GM18511 (cell line): ENCODE results near the gene SCT.

Source experiments
- ATAC-seq: cut with Tn5 transposase; IDR thresholded peaks from one replicate; pipeline ENCODE4 v1.9.1; 2021; ENCODE audit warnings: mild to moderate bottlenecking, moderate library complexity; ENCODE audit not compliant: unreplicated experiment

Gene SCT

DNA sequence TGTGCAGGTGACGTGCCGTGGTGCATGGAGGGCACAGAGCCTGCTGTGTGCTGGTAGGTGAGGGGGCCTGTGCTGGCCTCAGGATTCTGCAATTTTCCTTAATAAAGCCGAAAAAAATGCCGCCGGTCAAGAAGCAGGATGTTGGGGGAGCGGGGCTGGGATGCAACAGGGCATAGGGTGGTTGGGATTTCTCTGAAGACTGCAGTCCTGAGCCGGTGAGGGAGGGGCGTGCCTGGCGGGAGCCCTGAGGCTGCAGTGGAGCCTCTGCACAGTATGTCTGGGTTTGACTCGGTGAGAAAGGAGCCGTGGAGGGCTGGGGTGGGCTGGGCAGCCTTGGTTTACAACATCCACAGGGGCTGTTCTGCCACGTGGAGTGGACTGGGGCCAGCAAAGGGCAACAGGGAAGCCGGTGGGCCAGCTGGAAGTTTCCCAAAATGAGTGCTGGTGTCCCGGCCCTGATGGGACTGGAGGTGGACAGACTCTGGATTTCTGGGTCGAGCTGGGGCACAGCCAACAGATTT, 3.6 kb downstream of the SCT start:
- ATAC-seq: no peak

GRCh38 chr11:621838-622237, 5.1 kb downstream of the SCT start:
- no peak for ATAC-seq

GRCh38 chr11:620935-621814, 5.8 kb downstream of the SCT start:
- ATAC-seq: no peak

GRCh38 chr11:620201-620600, 6.8 kb downstream of the SCT start:
- no peak for ATAC-seq

- no peak for ATAC-seq
Measured at GRCh38 chr11:619628-620050, 7.3 kb downstream of the SCT start.

GRCh38 chr11:618856-619627, 7.9 kb downstream of the SCT start:
- ATAC-seq: no peak

GRCh38 chr11:617912-618682, 8.9 kb downstream of the SCT start:
- no peak for ATAC-seq

GRCh38 chr11:617199-617911, 9.6 kb downstream of the SCT start:
- no peak for ATAC-seq

GRCh38 chr11:616320-617198, 10.4 kb downstream of the SCT start:
- ATAC-seq: no peak

DNA sequence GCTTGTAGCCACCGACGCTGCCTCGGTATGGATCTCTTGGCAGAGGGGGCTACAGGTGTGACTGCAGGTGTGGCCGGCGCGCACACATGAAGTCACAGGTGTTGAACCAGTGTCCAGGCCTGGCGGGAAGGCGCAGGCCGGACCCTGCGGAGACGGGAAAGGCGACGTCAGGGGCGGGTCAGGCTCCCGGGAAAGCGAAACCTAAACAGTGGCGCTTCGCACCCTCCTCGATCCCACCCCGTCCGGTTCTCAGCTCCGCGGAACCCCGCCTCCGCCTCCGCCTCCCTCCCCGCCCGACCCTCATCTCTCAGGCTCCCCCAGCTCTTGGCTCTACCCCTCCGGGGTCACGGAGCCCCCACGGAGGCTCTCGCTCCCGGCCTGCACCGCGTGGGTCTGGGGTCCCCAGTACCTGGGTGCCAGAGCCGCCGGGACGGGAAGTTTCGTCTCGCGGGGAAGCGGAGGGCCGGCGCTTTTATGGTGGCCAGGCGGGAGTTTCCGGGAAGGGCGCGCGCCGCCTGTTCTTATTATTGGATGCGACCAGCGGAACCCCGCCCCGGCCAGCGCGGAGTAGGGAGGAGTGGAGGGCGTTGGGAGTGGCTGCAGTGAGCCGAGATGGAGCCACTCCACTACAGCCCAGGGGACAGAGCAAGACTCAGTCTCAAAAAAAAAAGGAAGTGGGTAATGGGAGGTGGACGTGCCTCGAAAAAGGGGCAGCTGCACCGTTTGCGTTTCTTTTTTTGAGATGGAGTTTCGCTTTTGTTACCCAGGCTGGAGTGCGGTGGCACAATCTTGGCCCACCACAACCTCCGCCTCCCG, 11.3 kb downstream of the SCT start, which contains the start of gene IRF7:
IRF7 (minus strand) TSS at position 447 of the 816 bp plus-strand sequence. CDS start 586 bp downstream, outside the sequence.
- peak; percentile 91 for ATAC-seq

DNA sequence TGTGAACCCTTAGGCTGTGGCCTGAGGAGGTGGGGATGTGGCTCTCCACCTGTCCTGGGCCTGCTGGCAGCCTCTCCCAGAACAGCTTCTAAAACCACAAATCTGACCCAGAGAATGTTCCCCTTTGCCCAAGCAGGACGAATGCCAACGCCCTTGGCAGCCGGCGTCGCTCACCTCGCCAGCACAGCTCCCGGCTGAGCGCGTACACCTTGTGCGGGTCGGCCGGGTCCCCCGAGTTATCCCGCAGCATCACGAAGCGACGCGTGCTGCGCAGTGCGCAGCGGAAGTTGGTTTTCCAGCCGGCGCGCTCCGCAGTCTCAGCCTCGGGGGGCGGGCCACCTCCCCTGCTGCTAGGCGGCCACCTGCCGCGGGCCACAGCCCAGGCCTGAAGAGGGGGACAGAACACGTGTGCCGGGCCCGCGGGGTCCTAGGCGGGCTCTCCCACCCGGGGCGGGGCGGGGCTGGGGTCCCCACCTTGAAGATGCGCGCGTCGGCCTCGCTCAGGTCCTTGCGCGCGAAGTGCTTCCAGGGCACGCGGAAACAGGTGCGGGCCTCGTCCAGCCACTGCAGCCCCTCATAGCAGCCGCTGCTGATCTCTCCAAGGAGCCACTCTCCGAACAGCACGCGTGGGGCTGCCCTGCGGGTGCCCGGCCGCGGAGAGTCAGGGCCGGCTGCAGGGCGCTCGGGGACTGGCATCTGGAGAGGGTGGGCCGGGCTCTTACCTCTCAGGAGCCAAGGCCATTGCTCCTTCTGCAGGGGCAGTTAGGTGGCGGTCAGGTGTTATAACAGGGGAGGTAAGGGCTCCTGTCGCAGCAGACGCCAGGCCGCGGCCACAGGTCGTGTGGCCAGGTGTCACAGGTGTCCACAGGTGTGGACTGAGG, 12.1 kb downstream of the SCT start:
- no peak for ATAC-seq

DNA sequence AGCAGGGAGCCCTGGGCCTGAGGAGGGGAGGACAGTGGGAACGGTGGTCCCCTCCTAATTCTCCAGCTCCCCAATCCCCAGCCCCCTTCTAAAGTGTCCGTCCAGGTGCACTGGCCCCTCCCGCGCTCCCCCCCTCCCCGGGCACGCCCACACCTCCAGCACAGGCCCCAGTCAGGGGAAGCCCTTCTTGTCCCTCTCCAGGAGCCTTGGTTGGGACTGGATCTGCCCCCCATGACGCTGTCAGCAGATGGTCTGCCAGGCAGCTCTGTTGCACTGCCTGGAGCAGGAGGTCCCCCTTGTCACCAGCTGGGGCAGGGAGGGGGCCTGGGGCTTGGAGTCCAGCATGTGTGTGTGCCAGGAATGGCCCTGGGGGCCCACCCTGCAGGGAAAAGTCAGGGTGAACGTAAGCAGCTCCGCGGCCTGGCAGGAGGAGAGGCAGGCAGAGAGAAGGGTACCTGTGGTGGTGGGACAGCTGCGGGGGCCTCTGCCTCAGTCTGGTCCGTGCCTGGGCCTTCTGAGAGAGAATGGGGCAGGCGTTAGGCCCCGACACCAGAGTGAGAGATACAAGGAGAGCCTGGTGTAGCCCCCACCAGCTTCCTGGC, 12.9 kb downstream of the SCT start:
- no peak for ATAC-seq

- no peak for ATAC-seq
Measured at GRCh38 chr11:613369-613968, 13.5 kb downstream of the SCT start.

DNA sequence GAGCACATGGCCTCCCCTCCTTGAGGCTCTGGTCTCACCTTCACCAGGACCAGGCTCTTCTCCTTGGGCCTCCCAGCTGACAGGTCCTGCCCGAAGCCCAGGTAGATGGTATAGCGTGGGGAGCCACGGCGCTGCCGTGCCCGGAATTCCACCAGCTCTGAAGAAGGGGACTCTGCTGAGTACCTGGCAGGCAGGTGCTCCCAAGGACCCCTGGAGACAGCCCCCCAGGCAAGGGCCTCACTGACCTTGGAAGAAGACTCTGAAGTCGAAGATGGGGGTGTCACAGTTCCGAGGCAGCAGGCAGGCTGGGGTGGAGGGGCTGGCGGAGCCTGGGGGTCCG, 14.1 kb downstream of the SCT start:
- no peak for ATAC-seq

DNA sequence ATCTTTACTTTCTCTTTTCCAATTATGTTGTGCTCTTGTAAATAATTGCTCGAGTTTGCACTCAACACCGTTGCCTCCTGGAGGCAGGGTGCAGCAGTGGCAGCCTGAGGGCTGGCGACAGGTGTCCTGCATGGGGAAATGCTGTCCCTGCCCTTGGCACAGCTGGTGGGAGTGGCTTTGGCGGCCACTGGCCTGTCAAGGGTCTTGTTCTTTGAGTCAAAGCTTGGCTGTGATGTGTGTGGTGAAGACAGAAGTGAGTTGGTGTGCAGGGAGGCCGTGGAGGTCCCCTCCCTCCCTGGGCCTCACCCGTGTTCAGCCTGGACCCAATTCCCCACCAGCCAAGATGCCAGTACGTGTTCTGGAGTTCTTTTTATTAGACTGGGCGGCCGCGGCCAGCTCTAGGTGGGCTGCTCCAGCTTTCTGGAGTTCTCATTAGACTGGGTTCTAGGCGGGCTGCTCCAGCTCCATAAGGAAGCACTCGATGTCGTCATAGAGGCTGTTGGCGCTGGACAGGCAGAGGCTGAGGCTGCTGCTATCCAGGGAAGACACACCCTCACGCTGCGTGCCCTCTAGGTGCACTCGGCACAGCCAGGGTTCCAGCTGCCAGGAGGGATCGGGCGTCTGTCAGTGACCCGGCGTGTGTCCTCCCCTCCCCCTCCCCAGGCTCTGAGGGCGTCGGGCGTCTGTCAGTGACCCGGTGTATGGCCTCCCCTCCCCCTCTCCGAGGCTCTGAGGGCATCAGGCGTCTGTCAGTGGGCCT, 14.6 kb downstream of the SCT start:
- no peak for ATAC-seq
